GM12865 (cell line): ENCODE results near the gene ANTXRL.
"Not testable (repeated sequence)": the region's sequence is repeated elsewhere in the genome, so short reads cannot be mapped to it uniquely, and the experiment has no call there.

Experiments used
- DNase-seq: peaks from one replicate; pipeline ENCODE4 v3.0.0; 2010; ENCODE audit warnings: low read depth
- H3K4me3 ChIP-seq: 2 replicates; pipeline ENCODE4 v1.5.1; 2011; ENCODE audit warnings: mild to moderate bottlenecking, low read depth, low read length, control low read depth
- CTCF ChIP-seq: IDR thresholded peaks from 2 replicates; pipeline ENCODE4 v1.5.1; 2011; ENCODE audit warnings: low read length, control low read depth, low read depth, inconsistent platforms; ENCODE audit not compliant: insufficient read depth; ENCODE audit errors: missing control alignments

Gene ANTXRL

GRCh38 chr10:46296641-46297141 is 9.9 kb downstream of the ANTXRL start:
- DNase-seq = no peak
- no peak for TF ChIP-seq CTCF
- no peak overlapping the region for H3K4me3 ChIP-seq

GRCh38 chr10:46297406-46298204 is 10.8 kb downstream of the ANTXRL start:
- H3K4me3 ChIP-seq = no peak overlapping the region
- no peak for DNase-seq
- TF ChIP-seq CTCF = no peak

GRCh38 chr10:46298477-46299285 is 11.9 kb downstream of the ANTXRL start:
- H3K4me3 ChIP-seq = no peak overlapping the region
- DNase-seq = no peak
- no peak for TF ChIP-seq CTCF

- TF ChIP-seq CTCF = no peak
- H3K4me3 ChIP-seq = no peak overlapping the region
- no peak for DNase-seq
These were observed 12.4 kb downstream of the ANTXRL start for GRCh38 chr10:46299286-46299535.

GRCh38 chr10:46299536-46300369 is 13.0 kb downstream of the ANTXRL start:
- no peak for TF ChIP-seq CTCF
- no peak for DNase-seq
- no peak overlapping the region for H3K4me3 ChIP-seq

GRCh38 chr10:46300370-46300711 is 13.5 kb downstream of the ANTXRL start:
- DNase-seq, H3K4me3 ChIP-seq: not testable (repeated sequence)

- H3K4me3 ChIP-seq = no peak overlapping the region
- TF ChIP-seq CTCF = no peak
- no peak for DNase-seq
These were observed 14.4 kb downstream of the ANTXRL start for GRCh38 chr10:46301056-46301645.
